RKO (cell line): ENCODE measurements around the gene TDRD3.

Experiments used
- DNase-seq: peaks from one replicate; pipeline ENCODE4 v3.0.0-alpha.2; 2016; ENCODE audit warnings: low spot score

The TDRD3 gene

GRCh38 chr13:60575142-60575541 lies 178.1 kb downstream of the TDRD3 start:
- DNase-seq = no peak

GRCh38 chr13:60577761-60578160 lies 180.7 kb downstream of the TDRD3 start:
- DNase-seq = no peak

- no peak for DNase-seq
These were observed 186.3 kb downstream of the TDRD3 start for GRCh38 chr13:60583196-60583888.

GRCh38 chr13:60583911-60584753 lies 187.1 kb downstream of the TDRD3 start:
- peak; percentile 69 for DNase-seq

GRCh38 chr13:60584976-60585375 lies 188.0 kb downstream of the TDRD3 start:
- DNase-seq = no peak

- DNase-seq = no peak
These were observed 194.1 kb downstream of the TDRD3 start for GRCh38 chr13:60590800-60591747.

- no peak for DNase-seq
These were observed 206.0 kb downstream of the TDRD3 start for GRCh38 chr13:60603049-60603448.

- no peak for DNase-seq
These were observed 207.0 kb downstream of the TDRD3 start for GRCh38 chr13:60604058-60604457.

GRCh38 chr13:60608954-60609353 lies 211.9 kb downstream of the TDRD3 start:
- DNase-seq = no peak

- no peak for DNase-seq
These were observed 214.5 kb downstream of the TDRD3 start for GRCh38 chr13:60611523-60611922.

- DNase-seq = no peak
These were observed 215.6 kb downstream of the TDRD3 start for GRCh38 chr13:60612593-60612992.

GRCh38 chr13:60613080-60613479 lies 216.1 kb downstream of the TDRD3 start:
- no peak for DNase-seq

GRCh38 chr13:60617991-60618733 lies 221.1 kb downstream of the TDRD3 start:
- no peak for DNase-seq

GRCh38 chr13:60619461-60619860 lies 222.4 kb downstream of the TDRD3 start:
- no peak for DNase-seq

- no peak for DNase-seq
These were observed 223.8 kb downstream of the TDRD3 start for GRCh38 chr13:60620611-60621395.

GRCh38 chr13:60623151-60623550 lies 226.1 kb downstream of the TDRD3 start:
- DNase-seq = no peak
